Kidney (tissue), 14 donors: ENCODE data around the gene CALN1. TPM values are rescaled to one million over a fixed set of nuclear protein-coding genes. Genes with fewer than 3 reads are reported as not detected.

ENCODE experiments used
- DNase-seq, 5 donors: peaks; one replicate each; pipeline ENCODE4 v3.0.0-alpha.2; 2013 to 2020
- FAIRE-seq: peaks from 2 replicates; lab custom pipeline; 2012; peaks lifted over from hg19 to GRCh38; lab: Jason Lieb, UNC
- H3K27ac ChIP-seq, 2 donors: one replicate each; pipeline ENCODE4 v1.7.0; 2013; ENCODE audit warnings: low read depth in 2 of 2, low read length in 2 of 2, inconsistent platforms in 1 of 2
- H3K27me3 ChIP-seq: one replicate; pipeline ENCODE4 v1.7.1; 2013; ENCODE audit warnings: low read length, inconsistent platforms; ENCODE audit not compliant: control insufficient read depth, insufficient read depth
- H3K36me3 ChIP-seq, 3 donors: one replicate each; pipeline versions ENCODE4 v1.7.0 to v1.7.1; 2013; ENCODE audit warnings: low read length in 3 of 3, control low read depth in 1 of 3, inconsistent platforms in 1 of 3; ENCODE audit not compliant: insufficient read depth in 3 of 3, control insufficient read depth in 2 of 3
- H3K4me1 ChIP-seq, 3 donors: one replicate each; pipeline versions ENCODE4 v1.7.0 to v1.7.1; 2013; ENCODE audit warnings: low read length in 3 of 3, inconsistent platforms in 1 of 3, low read depth in 1 of 3; ENCODE audit not compliant: control insufficient read depth in 2 of 3, insufficient read depth in 2 of 3
- H3K4me3 ChIP-seq, 3 donors: one replicate each; pipeline versions ENCODE4 v1.7.0 to v1.8.1; 2013; ENCODE audit warnings: low read length in 3 of 3, control low read depth in 1 of 3, inconsistent platforms in 1 of 3
- H3K9ac ChIP-seq, 3 donors: one replicate each; pipeline versions ENCODE4 v1.7.0 to v1.7.1; 2013; ENCODE audit warnings: low read length in 3 of 3, control low read depth in 1 of 3, inconsistent platforms in 1 of 3
- H3K9me3 ChIP-seq, 3 donors: one replicate each; pipeline versions ENCODE4 v1.7.0 to v1.7.1; 2013; ENCODE audit warnings: low read length in 3 of 3, control low read depth in 1 of 3, inconsistent platforms in 1 of 3; ENCODE audit not compliant: control insufficient read depth in 2 of 3, insufficient read depth in 1 of 3
- intact Hi-C: fragments of 100-400 bp; cut with DNase I; formaldehyde crosslinking; loops from one replicate; pipeline ENCODE4 v1.11.1; 2022
- polyA plus RNA-seq: library from polyadenylated mRNA; stranded (reverse); fragments of 350-450 nt; fragmentation: Illumina TruSeq; extraction: RNeasy Lipid Tissue Mini Kit (QIAGEN cat#74804); gene quantifications from one replicate; pipeline ENCODE4 v1.2.3, GENCODE V29; 2014; ENCODE audit warnings: low read depth, low replicate concordance; ENCODE audit not compliant: insufficient read depth
- total RNA-seq: library from RNA; stranded (reverse); fragmentation: NEBNext Ultra II Directional; extraction: Animal tissue kit (Norgen Biotek cat#: 25700); gene quantifications from one replicate; pipeline ENCODE4 v1.2.1, GENCODE V29; 2021
- TF ChIP-seq, protein P1 (sequence below): IDR thresholded peaks from 3 replicates; pipeline ENCODE4 v1.5.1; 2012; ENCODE audit warnings: mild to moderate bottlenecking, moderate library complexity, borderline replicate concordance; ENCODE audit not compliant: insufficient read depth; ENCODE audit errors: extremely low read depth
- donor health status: control.
- donor health status: control.
- donor health status: control.
- donor health status: control.
- donor health status: control.
- donor health status: DM: yes; HTN: yes; CAD: no.
- donor health status: Normal renal cell carcinoma (clear cell type).

The CALN1 gene
- total and polyA plus RNA-seq, 2 donors from 2014 or later = not detected

DNA sequence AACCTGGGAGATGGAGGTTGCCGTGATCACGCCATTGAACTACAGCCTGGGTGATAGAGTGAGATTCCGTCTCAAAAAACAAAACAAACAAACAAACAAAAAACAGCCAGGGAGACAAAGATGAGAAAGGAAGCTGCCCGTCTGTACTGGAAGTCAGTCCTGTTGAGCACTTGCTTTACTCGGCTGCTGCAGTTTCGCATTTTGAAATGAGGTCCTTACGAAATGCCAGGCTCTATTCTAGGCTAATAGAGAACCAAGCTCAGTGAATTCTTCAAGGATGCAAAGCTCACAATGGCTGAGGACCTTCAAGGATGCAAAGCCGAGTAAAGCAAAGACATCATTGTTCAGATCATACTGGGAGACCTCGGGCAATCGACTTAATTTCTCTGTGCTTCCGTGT, 333.3 kb downstream of the CALN1 start:
- H3K9ac ChIP-seq = no peak overlapping the region
- TF ChIP-seq, protein P1, sequence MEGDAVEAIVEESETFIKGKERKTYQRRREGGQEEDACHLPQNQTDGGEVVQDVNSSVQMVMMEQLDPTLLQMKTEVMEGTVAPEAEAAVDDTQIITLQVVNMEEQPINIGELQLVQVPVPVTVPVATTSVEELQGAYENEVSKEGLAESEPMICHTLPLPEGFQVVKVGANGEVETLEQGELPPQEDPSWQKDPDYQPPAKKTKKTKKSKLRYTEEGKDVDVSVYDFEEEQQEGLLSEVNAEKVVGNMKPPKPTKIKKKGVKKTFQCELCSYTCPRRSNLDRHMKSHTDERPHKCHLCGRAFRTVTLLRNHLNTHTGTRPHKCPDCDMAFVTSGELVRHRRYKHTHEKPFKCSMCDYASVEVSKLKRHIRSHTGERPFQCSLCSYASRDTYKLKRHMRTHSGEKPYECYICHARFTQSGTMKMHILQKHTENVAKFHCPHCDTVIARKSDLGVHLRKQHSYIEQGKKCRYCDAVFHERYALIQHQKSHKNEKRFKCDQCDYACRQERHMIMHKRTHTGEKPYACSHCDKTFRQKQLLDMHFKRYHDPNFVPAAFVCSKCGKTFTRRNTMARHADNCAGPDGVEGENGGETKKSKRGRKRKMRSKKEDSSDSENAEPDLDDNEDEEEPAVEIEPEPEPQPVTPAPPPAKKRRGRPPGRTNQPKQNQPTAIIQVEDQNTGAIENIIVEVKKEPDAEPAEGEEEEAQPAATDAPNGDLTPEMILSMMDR = no peak
- H3K4me3 ChIP-seq = no peak overlapping the region
- H3K9me3 ChIP-seq = peaks cover 0 to under 1% (median 0%) of the 10 kb centered on the region in 3 donors
- no peak overlapping the region for H3K27ac ChIP-seq
- no peaks in the 10 kb centered on the region for H3K36me3 ChIP-seq
- no peaks in the 10 kb centered on the region for H3K27me3 ChIP-seq
- DNase-seq = no peak
- no peak for FAIRE-seq
- no peaks in the 10 kb centered on the region for H3K4me1 ChIP-seq
- intact Hi-C loops = no loop called here

DNA sequence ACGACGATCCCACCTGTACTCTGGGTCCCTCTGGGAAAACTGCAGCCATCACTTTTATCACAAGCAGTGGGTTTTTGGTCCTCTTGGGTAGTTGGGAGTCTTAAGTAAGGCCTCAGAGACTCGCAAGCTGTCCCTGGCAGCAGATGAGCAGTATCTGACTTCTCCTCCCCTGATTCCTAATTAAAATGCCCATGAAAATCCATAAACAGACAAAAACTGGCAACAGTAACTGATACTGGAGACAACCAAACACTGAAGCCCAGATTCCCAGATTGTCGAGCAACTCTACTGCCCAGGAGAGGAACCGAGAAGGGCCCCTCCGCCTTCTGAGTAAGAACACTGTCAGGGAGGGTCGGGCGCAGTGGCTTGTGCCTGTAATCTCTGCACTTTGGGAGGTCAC, 333.8 kb downstream of the CALN1 start:
- DNase-seq = no peak
- Histone ChIP-seq H3K27ac (no peak overlapping the region), H3K9ac (no peak overlapping the region), H3K4me3 (no peak overlapping the region), H3K4me1 (no peaks in the 10 kb centered on the region), H3K27me3 (no peaks in the 10 kb centered on the region), H3K9me3 (peaks cover 0 to 2% (median 0%) of the 10 kb centered on the region in 3 donors), H3K36me3 (no peaks in the 10 kb centered on the region)
- intact Hi-C loops = no loop called here
- no peak for FAIRE-seq
- TF ChIP-seq, protein P1 = no peak

DNA sequence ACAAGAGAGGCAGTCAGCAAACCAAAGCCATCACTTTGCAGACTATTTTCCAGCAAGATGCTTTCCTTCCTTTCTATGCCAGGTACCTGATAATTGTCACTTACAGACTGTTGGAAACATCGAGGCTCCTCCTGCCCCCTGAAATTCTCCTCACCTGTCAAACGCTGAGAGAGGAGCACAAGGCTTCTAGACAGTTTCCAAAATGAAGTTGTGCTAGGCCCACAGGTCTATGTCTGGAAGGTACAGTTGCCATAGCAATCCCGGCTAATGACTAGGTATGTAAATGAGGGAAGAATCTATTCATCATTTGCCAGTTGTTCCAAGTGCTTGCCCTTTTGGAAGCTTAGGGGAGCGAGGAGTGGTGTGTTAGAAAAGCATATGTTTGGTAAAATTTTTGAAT, 334.4 kb downstream of the CALN1 start:
- intact Hi-C loops = no loop called here
- H3K9me3 ChIP-seq = peaks cover 0 to 4% (median 0%) of the 10 kb centered on the region in 3 donors
- no peak overlapping the region for H3K9ac ChIP-seq
- H3K4me3 ChIP-seq = no peak overlapping the region
- H3K27me3 ChIP-seq = no peaks in the 10 kb centered on the region
- FAIRE-seq (no peak), DNase-seq (no peak)
- no peaks in the 10 kb centered on the region for H3K36me3 ChIP-seq
- TF ChIP-seq, protein P1 = no peak
- H3K27ac ChIP-seq = no peak overlapping the region
- H3K4me1 ChIP-seq = no peaks in the 10 kb centered on the region

DNA sequence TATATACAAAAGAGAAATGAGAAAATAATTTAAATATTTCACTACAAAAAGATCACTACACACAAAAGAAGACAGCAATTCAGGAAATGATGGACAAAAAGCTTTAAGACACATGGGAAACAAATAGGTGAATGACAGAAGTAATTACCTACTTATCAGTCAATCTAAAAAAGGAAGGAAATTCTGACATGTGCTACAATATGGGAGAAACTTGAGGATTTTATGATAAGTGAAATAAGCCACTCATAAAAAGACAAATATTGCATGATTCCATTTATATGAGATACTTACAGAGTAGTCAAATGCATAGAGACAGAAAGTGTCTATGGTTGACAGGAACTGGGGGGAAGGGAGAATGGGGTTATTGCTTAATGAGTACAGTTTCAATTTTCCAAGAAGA, 339.2 kb downstream of the CALN1 start:
- no peaks in the 10 kb centered on the region for H3K36me3 ChIP-seq
- no peak overlapping the region for H3K27ac ChIP-seq
- H3K4me1 ChIP-seq = no peaks in the 10 kb centered on the region
- H3K9me3 ChIP-seq = peaks cover 0 to 8% (median 4%) of the 10 kb centered on the region in 3 donors
- no peak overlapping the region for H3K4me3 ChIP-seq
- intact Hi-C loops = no loop called here
- FAIRE-seq (no peak), DNase-seq (no peak)
- TF ChIP-seq, protein P1 = no peak
- no peak overlapping the region for H3K9ac ChIP-seq
- no peaks in the 10 kb centered on the region for H3K27me3 ChIP-seq
